ENCODE results near the gene SH3BGRL2.

DNA sequence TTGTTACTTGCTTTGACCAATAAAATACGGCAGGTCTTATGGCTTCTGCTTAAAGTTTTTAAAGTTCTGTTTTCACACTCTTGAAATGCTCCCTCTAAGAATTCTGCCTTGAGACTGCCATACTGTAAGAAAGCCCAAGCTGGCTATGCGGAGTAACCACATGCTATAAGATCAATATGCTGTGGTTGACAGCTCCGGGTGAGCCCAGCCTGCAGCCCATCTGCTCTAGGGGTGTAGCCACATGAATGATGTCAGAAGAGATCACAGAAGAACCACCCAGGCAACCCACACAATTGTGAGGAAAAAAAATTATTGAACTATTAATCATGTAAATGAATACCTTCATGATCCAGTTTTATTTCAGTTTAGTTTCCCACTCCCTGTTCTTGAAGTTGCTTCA is 26.1 kb upstream of the SH3BGRL2 start:
- no peak for TF ChIP-seq YY1 (IDR thresholded peaks at IDR 0.05; ENCODE audit: extremely low read depth, insufficient replicate concordance, low read depth, low read length)
- TF ChIP-seq, protein P1, sequence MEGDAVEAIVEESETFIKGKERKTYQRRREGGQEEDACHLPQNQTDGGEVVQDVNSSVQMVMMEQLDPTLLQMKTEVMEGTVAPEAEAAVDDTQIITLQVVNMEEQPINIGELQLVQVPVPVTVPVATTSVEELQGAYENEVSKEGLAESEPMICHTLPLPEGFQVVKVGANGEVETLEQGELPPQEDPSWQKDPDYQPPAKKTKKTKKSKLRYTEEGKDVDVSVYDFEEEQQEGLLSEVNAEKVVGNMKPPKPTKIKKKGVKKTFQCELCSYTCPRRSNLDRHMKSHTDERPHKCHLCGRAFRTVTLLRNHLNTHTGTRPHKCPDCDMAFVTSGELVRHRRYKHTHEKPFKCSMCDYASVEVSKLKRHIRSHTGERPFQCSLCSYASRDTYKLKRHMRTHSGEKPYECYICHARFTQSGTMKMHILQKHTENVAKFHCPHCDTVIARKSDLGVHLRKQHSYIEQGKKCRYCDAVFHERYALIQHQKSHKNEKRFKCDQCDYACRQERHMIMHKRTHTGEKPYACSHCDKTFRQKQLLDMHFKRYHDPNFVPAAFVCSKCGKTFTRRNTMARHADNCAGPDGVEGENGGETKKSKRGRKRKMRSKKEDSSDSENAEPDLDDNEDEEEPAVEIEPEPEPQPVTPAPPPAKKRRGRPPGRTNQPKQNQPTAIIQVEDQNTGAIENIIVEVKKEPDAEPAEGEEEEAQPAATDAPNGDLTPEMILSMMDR (IDR thresholded peaks at IDR 0.05 in 2 of 3, conservative IDR thresholded peaks at IDR 0.05 in 1 of 3; ENCODE audit: borderline replicate concordance in 1 of 3, insufficient read depth in 1 of 3, low read depth in 2 of 3, low read length in 2 of 3): no peak
- no peak for TF ChIP-seq POLR2AphosphoS5 (IDR thresholded peaks at IDR 0.05; ENCODE audit: low read depth, low read length)
- TF ChIP-seq SIN3A (IDR thresholded peaks at IDR 0.05; ENCODE audit: low read depth): no peak
- no peak for TF ChIP-seq ZNF274 (IDR thresholded peaks at IDR 0.05; ENCODE audit: low read depth, low read length)
- TF ChIP-seq POLR2A (IDR thresholded peaks at IDR 0.05; ENCODE audit: borderline replicate concordance, extremely low read depth, insufficient read depth, insufficient read length): no peak
- TF ChIP-seq, protein P2, sequence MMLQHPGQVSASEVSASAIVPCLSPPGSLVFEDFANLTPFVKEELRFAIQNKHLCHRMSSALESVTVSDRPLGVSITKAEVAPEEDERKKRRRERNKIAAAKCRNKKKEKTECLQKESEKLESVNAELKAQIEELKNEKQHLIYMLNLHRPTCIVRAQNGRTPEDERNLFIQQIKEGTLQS (IDR thresholded peaks at IDR 0.05): no peak
- no peak for TF ChIP-seq SRF (IDR thresholded peaks at IDR 0.05; ENCODE audit: low read depth)
- no peak for TF ChIP-seq EZH2 (IDR thresholded peaks at IDR 0.05)

All from HCT116 (cell line).